Ovary (tissue), 3 donors: ENCODE measurements around the gene HBA2.

Experiments
- EP300 ChIP-seq: sonication (generic); formaldehyde crosslinking; IDR thresholded peaks from one replicate; pipeline ENCODE4 v1.6.1; 2017; ENCODE audit warnings: antibody characterized with exemption
- TF ChIP-seq, protein P1 (sequence below), 3 donors: fragments of 450-650 bp in 2 of 3; fragments of 200-600 bp in 1 of 3; IDR thresholded peaks; one replicate each; pipeline versions ENCODE4 v1.5.1 to v1.8.0; 2016 to 2022; ENCODE audit warnings: antibody characterized with exemption in 3 of 3, mild to moderate bottlenecking in 1 of 3
- donor health status: DM: no; HTN: no; CAD: no.

- TF ChIP-seq, protein P1, sequence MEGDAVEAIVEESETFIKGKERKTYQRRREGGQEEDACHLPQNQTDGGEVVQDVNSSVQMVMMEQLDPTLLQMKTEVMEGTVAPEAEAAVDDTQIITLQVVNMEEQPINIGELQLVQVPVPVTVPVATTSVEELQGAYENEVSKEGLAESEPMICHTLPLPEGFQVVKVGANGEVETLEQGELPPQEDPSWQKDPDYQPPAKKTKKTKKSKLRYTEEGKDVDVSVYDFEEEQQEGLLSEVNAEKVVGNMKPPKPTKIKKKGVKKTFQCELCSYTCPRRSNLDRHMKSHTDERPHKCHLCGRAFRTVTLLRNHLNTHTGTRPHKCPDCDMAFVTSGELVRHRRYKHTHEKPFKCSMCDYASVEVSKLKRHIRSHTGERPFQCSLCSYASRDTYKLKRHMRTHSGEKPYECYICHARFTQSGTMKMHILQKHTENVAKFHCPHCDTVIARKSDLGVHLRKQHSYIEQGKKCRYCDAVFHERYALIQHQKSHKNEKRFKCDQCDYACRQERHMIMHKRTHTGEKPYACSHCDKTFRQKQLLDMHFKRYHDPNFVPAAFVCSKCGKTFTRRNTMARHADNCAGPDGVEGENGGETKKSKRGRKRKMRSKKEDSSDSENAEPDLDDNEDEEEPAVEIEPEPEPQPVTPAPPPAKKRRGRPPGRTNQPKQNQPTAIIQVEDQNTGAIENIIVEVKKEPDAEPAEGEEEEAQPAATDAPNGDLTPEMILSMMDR (IDR thresholded peaks at IDR 0.05), result no peak
- TF ChIP-seq EP300, result no peak
These were observed 40.6 kb upstream of the HBA2 start for GRCh38 chr16:132120-132519.
